ENCODE results near the gene BEAN1. TPM values are rescaled to one million over a fixed set of nuclear protein-coding genes. Genes with fewer than 3 reads are reported as not detected.

The BEAN1 gene
- total RNA-seq, 1 donor = 0.36 TPM

- Histone ChIP-seq H3K9me3 (ENCODE audit: low read depth, low read length) (no peaks in the 10 kb centered on the region), H3K4me3 (ENCODE audit: insufficient read depth, low read length) (peak overlapping the region; percentile 28), H3K27me3 (ENCODE audit: insufficient read depth, low read length) (peaks cover 39% of the 10 kb centered on the region), H4K20me1 (ENCODE audit: insufficient read depth, low read length) (no peaks in the 10 kb centered on the region), H3K79me2 (ENCODE audit: insufficient read depth, low read length) (no peaks in the 10 kb centered on the region), H2AFZ (ENCODE audit: low read length) (no peak overlapping the region), H3K4me1 (ENCODE audit: insufficient read depth, low read length) (no peaks in the 10 kb centered on the region), H3K27ac (ENCODE audit: low read depth, low read length) (no peak overlapping the region), H3K36me3 (ENCODE audit: insufficient read depth, low read length) (no peaks in the 10 kb centered on the region), H3K4me2 (ENCODE audit: insufficient read depth, low read length) (peak overlapping the region; percentile 52)
- no peak for TF ChIP-seq CTCF (IDR thresholded peaks at IDR 0.05; ENCODE audit: extremely low read depth, low read depth, low read length)
- DNase-seq (ENCODE audit: insufficient read length, low spot score, missing footprints) = no peak
These were observed 721 bp upstream of the BEAN1 start for GRCh38 chr16:66426112-66427035.

GRCh38 chr16:66427871-66428681, 981 bp downstream of the BEAN1 start:
- Histone ChIP-seq H3K79me2 (ENCODE audit: insufficient read depth, low read length) (no peaks in the 10 kb centered on the region), H3K9me3 (ENCODE audit: low read depth, low read length) (no peaks in the 10 kb centered on the region), H3K4me2 (ENCODE audit: insufficient read depth, low read length) (peak overlapping the region; percentile 67), H3K4me1 (ENCODE audit: insufficient read depth, low read length) (no peaks in the 10 kb centered on the region), H2AFZ (ENCODE audit: low read length) (no peak overlapping the region), H3K36me3 (ENCODE audit: insufficient read depth, low read length) (no peaks in the 10 kb centered on the region), H3K4me3 (ENCODE audit: insufficient read depth, low read length) (peak overlapping the region; percentile 46), H4K20me1 (ENCODE audit: insufficient read depth, low read length) (no peaks in the 10 kb centered on the region), H3K27ac (ENCODE audit: low read depth, low read length) (no peak overlapping the region), H3K27me3 (ENCODE audit: insufficient read depth, low read length) (peaks cover 44% of the 10 kb centered on the region)
- peak; percentile 93 for DNase-seq (ENCODE audit: insufficient read length, low spot score, missing footprints)
- TF ChIP-seq CTCF (IDR thresholded peaks at IDR 0.05; ENCODE audit: extremely low read depth, low read depth, low read length) = no peak

GRCh38 chr16:66428682-66429251, 1.7 kb downstream of the BEAN1 start:
- no peak overlapping the region for H3K4me2 ChIP-seq (ENCODE audit: insufficient read depth, low read length)
- no peaks in the 10 kb centered on the region for H3K79me2 ChIP-seq (ENCODE audit: insufficient read depth, low read length)
- peaks cover 5% of the 10 kb centered on the region for H3K4me1 ChIP-seq (ENCODE audit: insufficient read depth, low read length)
- no peak overlapping the region for H2AFZ ChIP-seq (ENCODE audit: low read length)
- H3K9me3 ChIP-seq (ENCODE audit: low read depth, low read length) = no peaks in the 10 kb centered on the region
- no peak overlapping the region for H3K4me3 ChIP-seq (ENCODE audit: insufficient read depth, low read length)
- H3K36me3 ChIP-seq (ENCODE audit: insufficient read depth, low read length) = no peaks in the 10 kb centered on the region
- H4K20me1 ChIP-seq (ENCODE audit: insufficient read depth, low read length) = no peaks in the 10 kb centered on the region
- peak; percentile 82 for DNase-seq (ENCODE audit: insufficient read length, low spot score, missing footprints)
- TF ChIP-seq CTCF (IDR thresholded peaks at IDR 0.05; ENCODE audit: extremely low read depth, low read depth, low read length) = no peak
- no peak overlapping the region for H3K27ac ChIP-seq (ENCODE audit: low read depth, low read length)
- H3K27me3 ChIP-seq (ENCODE audit: insufficient read depth, low read length) = peaks cover 44% of the 10 kb centered on the region

Measured in osteoblast (primary cell).